Liver (tissue), 9 donors: ENCODE data around the gene TCEANC. TPM values are rescaled to one million over a fixed set of nuclear protein-coding genes. Genes with fewer than 3 reads are reported as not detected.

Experiments used
- DNase-seq: peaks from one replicate; pipeline ENCODE4 v3.0.0-alpha.2; 2017; ENCODE audit warnings: low spot score
- H3K27ac ChIP-seq, 2 donors: one replicate each; pipeline ENCODE4 v1.7.0; 2013; ENCODE audit warnings: inconsistent platforms in 2 of 2, low read length in 2 of 2, control low read depth in 1 of 2, low read depth in 1 of 2, mild to moderate bottlenecking in 1 of 2
- H3K27me3 ChIP-seq, 4 donors: one replicate each; pipeline versions ENCODE4 v1.6.1 to v1.7.0; 2013; ENCODE audit warnings: low read length in 3 of 4, inconsistent platforms in 1 of 4, mild to moderate bottlenecking in 1 of 4, moderate library complexity in 1 of 4; ENCODE audit not compliant: control insufficient read depth in 4 of 4, insufficient read depth in 4 of 4
- H3K36me3 ChIP-seq, 4 donors: one replicate each; pipeline versions ENCODE4 v1.6.1 to v1.7.0; 2013; ENCODE audit warnings: low read length in 3 of 4, mild to moderate bottlenecking in 3 of 4, low read depth in 1 of 4, moderate library complexity in 1 of 4; ENCODE audit not compliant: control insufficient read depth in 4 of 4, insufficient read depth in 3 of 4
- H3K4me1 ChIP-seq, 4 donors: one replicate each; pipeline versions ENCODE4 v1.6.1 to v1.7.0; 2013; ENCODE audit warnings: low read length in 3 of 4, mild to moderate bottlenecking in 3 of 4, moderate library complexity in 1 of 4; ENCODE audit not compliant: control insufficient read depth in 4 of 4, insufficient read depth in 4 of 4
- H3K4me3 ChIP-seq, 3 donors: one replicate each; pipeline versions ENCODE4 v1.6.1 to v1.7.0; 2013; ENCODE audit warnings: low read length in 3 of 3, control low read depth in 1 of 3, low read depth in 1 of 3, mild to moderate bottlenecking in 1 of 3
- H3K9ac ChIP-seq, 2 donors: one replicate each; pipeline ENCODE4 v1.7.0; 2013; ENCODE audit warnings: low read length in 2 of 2, mild to moderate bottlenecking in 2 of 2, moderate library complexity in 2 of 2, control low read depth in 1 of 2, low read depth in 1 of 2
- H3K9me3 ChIP-seq, 4 donors: one replicate each; pipeline versions ENCODE4 v1.6.1 to v1.7.0; 2013; ENCODE audit warnings: low read length in 3 of 4; ENCODE audit not compliant: control insufficient read depth in 4 of 4
- FOXA1 ChIP-seq: IDR thresholded peaks from 2 replicates; pipeline ENCODE4 v1.6.1; 2016; ENCODE audit warnings: antibody characterized with exemption
- FOXA2 ChIP-seq: IDR thresholded peaks from 2 replicates; pipeline ENCODE4 v1.6.1; 2016; ENCODE audit warnings: antibody characterized with exemption
- HNF4A ChIP-seq, 2 donors: conservative IDR thresholded peaks; 2 replicates each; pipeline ENCODE4 v1.6.1; 2016; ENCODE audit warnings: antibody characterized with exemption in 2 of 2, mild to moderate bottlenecking in 2 of 2
- HNF4G ChIP-seq: IDR thresholded peaks from 2 replicates; pipeline ENCODE4 v1.6.1; 2016; ENCODE audit warnings: antibody characterized with exemption
- JUND ChIP-seq, 2 donors: IDR thresholded peaks; 2 replicates each; pipeline ENCODE4 v1.6.1; 2016; ENCODE audit warnings: antibody characterized with exemption in 2 of 2
- NR2F2 ChIP-seq: IDR thresholded peaks from 2 replicates; pipeline ENCODE4 v1.6.1; 2016; ENCODE audit warnings: antibody characterized with exemption
- RAD21 ChIP-seq, 2 donors: IDR thresholded peaks; 2 replicates each; pipeline ENCODE4 v1.6.1; 2016; ENCODE audit warnings: antibody characterized with exemption in 2 of 2, mild to moderate bottlenecking in 2 of 2
- RXRA ChIP-seq, 2 donors: IDR thresholded peaks; 2 replicates each; pipeline ENCODE4 v1.6.1; 2017 to 2018; ENCODE audit warnings: antibody characterized with exemption in 2 of 2, mild to moderate bottlenecking in 1 of 2
- SP1 ChIP-seq: IDR thresholded peaks from 2 replicates; pipeline ENCODE4 v1.6.1; 2018; ENCODE audit warnings: antibody characterized with exemption, mild to moderate bottlenecking
- YY1 ChIP-seq: IDR thresholded peaks from 2 replicates; pipeline ENCODE4 v1.6.1; 2016; ENCODE audit warnings: antibody characterized with exemption, mild to moderate bottlenecking
- WGBS: extraction: QIAGEN DNeasy Blood & Tissue Kit; methylation state at CpG from one replicate; pipeline ENCODE4 v1.1.7; 2013; 5-methylcytosine and 5-hydroxymethylcytosine counted together
- polyA plus RNA-seq, 2 donors: library from polyadenylated mRNA; stranded (reverse) in 1 of 2; unstranded in 1 of 2; fragments of 200-250 nt in 1 of 2; fragments of >200 nt in 1 of 2; fragmentation: Nextera tagmentation in 1 of 2; extraction: Ambion mirVana in 1 of 2; gene quantifications; one replicate each; pipeline versions ENCODE4 v1.2.1 to v1.2.3, GENCODE V29; 2013 to 2015
- total RNA-seq, 2 donors: library from RNA; depleted of rRNA; stranded (reverse); fragments of >200 nt; gene quantifications; one replicate each; pipeline ENCODE4 v1.2.3, GENCODE V29; 2014
- TF ChIP-seq, protein P1 (sequence below): IDR thresholded peaks from 2 replicates; pipeline ENCODE4 v1.6.1; 2016; ENCODE audit warnings: antibody characterized with exemption
- TF ChIP-seq, protein P2 (sequence below): IDR thresholded peaks from 2 replicates; pipeline ENCODE4 v1.6.1; 2016; ENCODE audit warnings: antibody characterized with exemption
- TF ChIP-seq, protein P3 (sequence below): fragments of 150-350 bp; IDR thresholded peaks from 2 replicates; pipeline ENCODE4 v1.5.1; 2017; ENCODE audit warnings: improper control_type of control experiment, low read depth, low read length; ENCODE audit not compliant: missing input control
- TF ChIP-seq, protein P4 (sequence below): IDR thresholded peaks from 2 replicates; pipeline ENCODE4 v1.6.1; 2016; ENCODE audit warnings: antibody characterized with exemption
- TF ChIP-seq, protein P5 (sequence below): IDR thresholded peaks from 2 replicates; pipeline ENCODE4 v1.6.1; 2016; ENCODE audit warnings: antibody characterized with exemption, mild to moderate bottlenecking
- donor health status: healthy.
- donor health status: healthy.
- donor health status: healthy.
- donor health status: healthy.
- donor health status: healthy.

TCEANC gene
- total and polyA plus RNA-seq, 4 donors: 0.73 to 7.7 (median 3.6) TPM

DNA sequence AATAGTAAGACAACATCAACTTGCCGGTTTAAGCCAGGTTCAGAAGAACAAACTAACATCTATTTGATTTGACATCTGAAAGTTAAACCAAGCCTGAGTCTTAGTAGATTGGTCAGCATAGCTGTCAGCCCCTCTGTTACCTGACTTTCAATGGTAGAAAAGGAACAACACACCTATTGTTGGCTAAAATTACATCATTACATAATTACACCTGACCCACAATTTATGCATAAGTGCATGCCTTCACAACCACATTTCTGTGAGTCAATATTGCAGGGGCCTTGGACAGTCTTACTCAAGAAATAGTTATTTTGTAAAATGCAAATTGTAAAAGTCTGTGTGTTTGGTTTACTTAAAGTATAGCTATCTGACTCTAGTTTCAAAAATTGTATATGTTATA lies 47.3 kb upstream of the TCEANC start:
- Histone ChIP-seq H3K27me3 (no peaks in the 10 kb centered on the region), H3K9ac (no peak overlapping the region), H3K9me3 (peaks cover 0 to 3% (median 0%) of the 10 kb centered on the region in 4 donors), H3K27ac (no peak overlapping the region), H3K36me3 (no peaks in the 10 kb centered on the region), H3K4me1 (no peaks in the 10 kb centered on the region), H3K4me3 (no peak overlapping the region)
- TF ChIP-seq, protein P1, sequence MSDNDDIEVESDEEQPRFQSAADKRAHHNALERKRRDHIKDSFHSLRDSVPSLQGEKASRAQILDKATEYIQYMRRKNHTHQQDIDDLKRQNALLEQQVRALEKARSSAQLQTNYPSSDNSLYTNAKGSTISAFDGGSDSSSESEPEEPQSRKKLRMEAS: no peak
- TF ChIP-seq HNF4G (no peak), FOXA1 (no peak), SP1 (no peak)
- TF ChIP-seq, protein P2, sequence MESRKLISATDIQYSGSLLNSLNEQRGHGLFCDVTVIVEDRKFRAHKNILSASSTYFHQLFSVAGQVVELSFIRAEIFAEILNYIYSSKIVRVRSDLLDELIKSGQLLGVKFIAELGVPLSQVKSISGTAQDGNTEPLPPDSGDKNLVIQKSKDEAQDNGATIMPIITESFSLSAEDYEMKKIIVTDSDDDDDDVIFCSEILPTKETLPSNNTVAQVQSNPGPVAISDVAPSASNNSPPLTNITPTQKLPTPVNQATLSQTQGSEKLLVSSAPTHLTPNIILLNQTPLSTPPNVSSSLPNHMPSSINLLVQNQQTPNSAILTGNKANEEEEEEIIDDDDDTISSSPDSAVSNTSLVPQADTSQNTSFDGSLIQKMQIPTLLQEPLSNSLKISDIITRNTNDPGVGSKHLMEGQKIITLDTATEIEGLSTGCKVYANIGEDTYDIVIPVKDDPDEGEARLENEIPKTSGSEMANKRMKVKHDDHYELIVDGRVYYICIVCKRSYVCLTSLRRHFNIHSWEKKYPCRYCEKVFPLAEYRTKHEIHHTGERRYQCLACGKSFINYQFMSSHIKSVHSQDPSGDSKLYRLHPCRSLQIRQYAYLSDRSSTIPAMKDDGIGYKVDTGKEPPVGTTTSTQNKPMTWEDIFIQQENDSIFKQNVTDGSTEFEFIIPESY: no peak
- TF ChIP-seq, protein P3, sequence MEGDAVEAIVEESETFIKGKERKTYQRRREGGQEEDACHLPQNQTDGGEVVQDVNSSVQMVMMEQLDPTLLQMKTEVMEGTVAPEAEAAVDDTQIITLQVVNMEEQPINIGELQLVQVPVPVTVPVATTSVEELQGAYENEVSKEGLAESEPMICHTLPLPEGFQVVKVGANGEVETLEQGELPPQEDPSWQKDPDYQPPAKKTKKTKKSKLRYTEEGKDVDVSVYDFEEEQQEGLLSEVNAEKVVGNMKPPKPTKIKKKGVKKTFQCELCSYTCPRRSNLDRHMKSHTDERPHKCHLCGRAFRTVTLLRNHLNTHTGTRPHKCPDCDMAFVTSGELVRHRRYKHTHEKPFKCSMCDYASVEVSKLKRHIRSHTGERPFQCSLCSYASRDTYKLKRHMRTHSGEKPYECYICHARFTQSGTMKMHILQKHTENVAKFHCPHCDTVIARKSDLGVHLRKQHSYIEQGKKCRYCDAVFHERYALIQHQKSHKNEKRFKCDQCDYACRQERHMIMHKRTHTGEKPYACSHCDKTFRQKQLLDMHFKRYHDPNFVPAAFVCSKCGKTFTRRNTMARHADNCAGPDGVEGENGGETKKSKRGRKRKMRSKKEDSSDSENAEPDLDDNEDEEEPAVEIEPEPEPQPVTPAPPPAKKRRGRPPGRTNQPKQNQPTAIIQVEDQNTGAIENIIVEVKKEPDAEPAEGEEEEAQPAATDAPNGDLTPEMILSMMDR: no peak
- 88% methylated on average over 1 of the region's 1 CpG for WGBS
- DNase-seq: no peak

DNA sequence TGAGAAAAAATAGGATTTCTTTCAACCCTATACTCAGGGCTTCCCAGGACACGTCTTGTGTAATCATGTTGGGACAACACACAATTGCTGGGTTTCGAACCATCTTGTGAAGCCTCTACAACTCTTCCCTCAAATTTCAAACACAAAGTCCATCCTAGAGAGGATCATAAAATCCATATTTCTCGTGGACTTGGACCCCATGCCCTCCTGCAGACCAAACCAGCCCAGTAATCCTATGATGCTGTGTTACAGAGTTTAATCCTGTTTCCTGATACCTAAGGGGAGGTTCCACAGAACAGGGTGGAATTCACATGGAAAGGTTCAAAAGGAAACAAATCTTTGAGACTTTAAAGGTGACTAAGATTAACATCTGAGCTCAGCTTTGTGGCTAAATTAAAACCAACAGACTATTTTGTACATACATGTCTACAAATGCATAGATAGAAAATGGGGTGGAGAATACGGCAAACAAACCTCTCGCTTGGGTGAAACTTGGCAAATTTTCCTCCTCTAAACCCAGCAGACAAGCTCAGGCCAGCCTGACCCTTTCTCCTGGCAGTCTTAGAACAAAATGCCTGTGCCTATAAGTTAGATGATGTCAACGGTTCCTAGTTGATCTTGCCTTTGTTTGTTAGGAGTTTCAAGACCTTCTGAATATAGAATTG lies 45.5 kb upstream of the TCEANC start:
- Histone ChIP-seq H3K9me3 (peaks cover 0 to 2% (median 0%) of the 10 kb centered on the region in 4 donors), H3K27me3 (no peaks in the 10 kb centered on the region), H3K4me1 (no peaks in the 10 kb centered on the region), H3K27ac (no peak overlapping the region), H3K36me3 (no peaks in the 10 kb centered on the region), H3K9ac (no peak overlapping the region), H3K4me3 (no peak overlapping the region)
- TF ChIP-seq FOXA2 (no peak), HNF4G (no peak), RAD21 (IDR thresholded peaks at IDR 0.05) (no peak), FOXA1 (no peak), NR2F2 (no peak), SP1 (no peak), RXRA (IDR thresholded peaks at IDR 0.05) (no peak), JUND (IDR thresholded peaks at IDR 0.05) (no peak), HNF4A (conservative IDR thresholded peaks at IDR 0.05) (no peak), YY1 (no peak)
- TF ChIP-seq, protein P3: no peak
- TF ChIP-seq, protein P4, sequence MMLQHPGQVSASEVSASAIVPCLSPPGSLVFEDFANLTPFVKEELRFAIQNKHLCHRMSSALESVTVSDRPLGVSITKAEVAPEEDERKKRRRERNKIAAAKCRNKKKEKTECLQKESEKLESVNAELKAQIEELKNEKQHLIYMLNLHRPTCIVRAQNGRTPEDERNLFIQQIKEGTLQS: no peak
- TF ChIP-seq, protein P5, sequence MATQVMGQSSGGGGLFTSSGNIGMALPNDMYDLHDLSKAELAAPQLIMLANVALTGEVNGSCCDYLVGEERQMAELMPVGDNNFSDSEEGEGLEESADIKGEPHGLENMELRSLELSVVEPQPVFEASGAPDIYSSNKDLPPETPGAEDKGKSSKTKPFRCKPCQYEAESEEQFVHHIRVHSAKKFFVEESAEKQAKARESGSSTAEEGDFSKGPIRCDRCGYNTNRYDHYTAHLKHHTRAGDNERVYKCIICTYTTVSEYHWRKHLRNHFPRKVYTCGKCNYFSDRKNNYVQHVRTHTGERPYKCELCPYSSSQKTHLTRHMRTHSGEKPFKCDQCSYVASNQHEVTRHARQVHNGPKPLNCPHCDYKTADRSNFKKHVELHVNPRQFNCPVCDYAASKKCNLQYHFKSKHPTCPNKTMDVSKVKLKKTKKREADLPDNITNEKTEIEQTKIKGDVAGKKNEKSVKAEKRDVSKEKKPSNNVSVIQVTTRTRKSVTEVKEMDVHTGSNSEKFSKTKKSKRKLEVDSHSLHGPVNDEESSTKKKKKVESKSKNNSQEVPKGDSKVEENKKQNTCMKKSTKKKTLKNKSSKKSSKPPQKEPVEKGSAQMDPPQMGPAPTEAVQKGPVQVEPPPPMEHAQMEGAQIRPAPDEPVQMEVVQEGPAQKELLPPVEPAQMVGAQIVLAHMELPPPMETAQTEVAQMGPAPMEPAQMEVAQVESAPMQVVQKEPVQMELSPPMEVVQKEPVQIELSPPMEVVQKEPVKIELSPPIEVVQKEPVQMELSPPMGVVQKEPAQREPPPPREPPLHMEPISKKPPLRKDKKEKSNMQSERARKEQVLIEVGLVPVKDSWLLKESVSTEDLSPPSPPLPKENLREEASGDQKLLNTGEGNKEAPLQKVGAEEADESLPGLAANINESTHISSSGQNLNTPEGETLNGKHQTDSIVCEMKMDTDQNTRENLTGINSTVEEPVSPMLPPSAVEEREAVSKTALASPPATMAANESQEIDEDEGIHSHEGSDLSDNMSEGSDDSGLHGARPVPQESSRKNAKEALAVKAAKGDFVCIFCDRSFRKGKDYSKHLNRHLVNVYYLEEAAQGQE: no peak
- WGBS: 65% methylated on average over 6 of the region's 6 CpGs
- no peak for DNase-seq
